H1 (cell line): Measurements from ENCODE around the gene SMYD3. TPM values are rescaled to one million over a fixed set of nuclear protein-coding genes. Genes with fewer than 3 reads are reported as not detected.

Experiments
- CTCF ChIA-PET: fragments of 300-600 bp; sonication (Branson Sonifier 250); formaldehyde crosslinking; loops from one replicate; lab custom pipeline; 2021; ENCODE audit not compliant: partially characterized antibody; lab: Charles Lee
- POLR2A ChIA-PET: fragments of 300-600 bp; sonication (Branson Sonifier 250); formaldehyde crosslinking; loops from one replicate; lab custom pipeline; 2021; ENCODE audit warnings: inconsistent platforms; ENCODE audit not compliant: partially characterized antibody; lab: Charles Lee
- DNase-seq, 2 experiments: peaks; one replicate each; pipeline versions ENCODE4 v3.0.0 to v3.0.0-alpha.2; 2010 to 2022; ENCODE audit warnings: low spot score in 2 of 2, low read depth in 1 of 2, mixed read lengths in 1 of 2
- FAIRE-seq: peaks from 2 replicates; lab custom pipeline; 2011; peaks lifted over from hg19 to GRCh38; lab: Jason Lieb, UNC
- H2AFZ ChIP-seq: 2 replicates; pipeline ENCODE4 v1.8.1; 2012; ENCODE audit warnings: low read length, inconsistent platforms
- H2AK5ac ChIP-seq: 2 replicates; pipeline ENCODE4 v1.6.1; 2013; ENCODE audit warnings: low read depth, low read length
- H2BK120ac ChIP-seq: replicated peaks from 2 replicates; pipeline ENCODE3; 2013; ENCODE audit warnings: low read depth, low read length, inconsistent platforms
- H2BK12ac ChIP-seq: 2 replicates; pipeline ENCODE4 v1.6.1; 2013; ENCODE audit warnings: low read depth, low read length
- H2BK15ac ChIP-seq: 2 replicates; pipeline ENCODE4 v1.6.1; 2013; ENCODE audit warnings: low read length
- H2BK20ac ChIP-seq: 2 replicates; pipeline ENCODE4 v1.6.1; 2013; ENCODE audit warnings: low read length
- H2BK5ac ChIP-seq: 2 replicates; pipeline ENCODE4 v1.6.1; 2013; ENCODE audit warnings: low read depth, low read length
- H3K14ac ChIP-seq: 2 replicates; pipeline ENCODE4 v1.6.1; 2013; ENCODE audit warnings: inconsistent platforms; ENCODE audit not compliant: insufficient read length
- H3K18ac ChIP-seq: 2 replicates; pipeline ENCODE4 v1.6.1; 2013; ENCODE audit warnings: low read length; ENCODE audit errors: extremely low read depth
- H3K23ac ChIP-seq: 2 replicates; pipeline ENCODE4 v1.6.1; 2013; ENCODE audit warnings: inconsistent platforms; ENCODE audit not compliant: insufficient read length
- H3K23me2 ChIP-seq: 2 replicates; pipeline ENCODE4 v1.6.1; 2013; ENCODE audit warnings: low read depth, low read length
- H3K27ac ChIP-seq: 2 replicates; pipeline ENCODE4 v1.6.1; 2011; ENCODE audit warnings: low read depth, low read length, inconsistent platforms
- H3K27me3 ChIP-seq, 4 experiments: replicated peaks in 1 of 4; 1 replicate in 1 of 4; 2 replicates in 3 of 4; pipeline versions ENCODE4 v1.6.1 to v1.8.1; 2011 to 2013; ENCODE audit warnings: low read length in 3 of 4, mild to moderate bottlenecking in 3 of 4, inconsistent platforms in 2 of 4, mixed read lengths in 2 of 4, moderate library complexity in 1 of 4; ENCODE audit not compliant: control insufficient read depth in 3 of 4, insufficient read depth in 3 of 4; ENCODE audit errors: extremely low read depth in 1 of 4
- H3K36me3 ChIP-seq, 4 experiments: 2 replicates each; pipeline versions ENCODE4 v1.6.1 to v1.8.1; 2011 to 2013; ENCODE audit warnings: mild to moderate bottlenecking in 4 of 4, low read length in 3 of 4, moderate library complexity in 2 of 4, control low read depth in 1 of 4, inconsistent platforms in 1 of 4; ENCODE audit not compliant: insufficient read depth in 4 of 4, control insufficient read depth in 2 of 4
- H3K4ac ChIP-seq: replicated peaks from 2 replicates; pipeline ENCODE3; 2013; ENCODE audit warnings: low read length, low read depth, mixed read lengths, inconsistent platforms; ENCODE audit not compliant: insufficient read length
- H3K4me1 ChIP-seq, 4 experiments: replicated peaks in 1 of 4; 1 replicate in 1 of 4; 2 replicates in 3 of 4; pipeline versions ENCODE4 v1.6.1 to v1.8.1; 2011 to 2013; ENCODE audit warnings: low read length in 3 of 4, inconsistent platforms in 2 of 4, mixed read lengths in 1 of 4; ENCODE audit not compliant: insufficient read depth in 4 of 4, control insufficient read depth in 3 of 4
- H3K4me2 ChIP-seq, 2 experiments: 2 replicates each; pipeline versions ENCODE4 v1.6.1 to v1.8.1; 2011 to 2013; ENCODE audit warnings: low read depth in 2 of 2, low read length in 2 of 2, control low read depth in 1 of 2, inconsistent platforms in 1 of 2, mild to moderate bottlenecking in 1 of 2; ENCODE audit not compliant: insufficient read depth in 1 of 2
- H3K4me3 ChIP-seq, 4 experiments: fragments of 200-600, 300-600 bp in 1 of 4; sonication (generic), shearing (Covaris generic), sonication (Bioruptor Twin) in 1 of 4; 2 replicates each; pipeline versions ENCODE4 v1.5.1 to v1.8.1; 2011 to 2016; ENCODE audit warnings: low read length in 4 of 4, low read depth in 3 of 4, control low read depth in 2 of 4, inconsistent platforms in 2 of 4, mild to moderate bottlenecking in 2 of 4, mixed read lengths in 1 of 4, moderate library complexity in 1 of 4; ENCODE audit not compliant: insufficient read depth in 2 of 4; ENCODE audit errors: extremely low read depth in 1 of 4
- H3K56ac ChIP-seq: replicated peaks from 2 replicates; pipeline ENCODE3; 2013; ENCODE audit warnings: low read depth, mild to moderate bottlenecking, mixed read lengths, low read length, inconsistent platforms; ENCODE audit not compliant: insufficient read length
- H3K79me1 ChIP-seq: 2 replicates; pipeline ENCODE4 v1.6.1; 2013; ENCODE audit warnings: low read depth, low read length, control low read depth
- H3K79me2 ChIP-seq, 2 experiments: 2 replicates each; pipeline versions ENCODE4 v1.6.1 to v1.8.1; 2012 to 2013; ENCODE audit warnings: low read length in 2 of 2, mild to moderate bottlenecking in 2 of 2, inconsistent platforms in 1 of 2; ENCODE audit not compliant: insufficient read depth in 2 of 2, control insufficient read depth in 1 of 2
- H3K9ac ChIP-seq, 4 experiments: replicated peaks in 1 of 4; 1 replicate in 1 of 4; 2 replicates in 3 of 4; pipeline versions ENCODE4 v1.6.1 to v1.8.1; 2011 to 2013; ENCODE audit warnings: low read depth in 3 of 4, low read length in 3 of 4, control low read depth in 2 of 4, mild to moderate bottlenecking in 2 of 4, moderate library complexity in 2 of 4, inconsistent platforms in 1 of 4; ENCODE audit errors: extremely low read depth in 1 of 4
- H3K9me3 ChIP-seq, 2 experiments: 2 replicates each; pipeline versions ENCODE4 v1.6.1 to v1.8.1; 2012 to 2013; ENCODE audit warnings: mild to moderate bottlenecking in 2 of 2, moderate library complexity in 2 of 2, control low read depth in 1 of 2, inconsistent platforms in 1 of 2, low read depth in 1 of 2, low read length in 1 of 2, mixed read lengths in 1 of 2; ENCODE audit not compliant: insufficient read depth in 2 of 2
- H4K20me1 ChIP-seq, 2 experiments: replicated peaks in 1 of 2; 2 replicates each; pipeline versions ENCODE3 to v1.8.1; 2011 to 2013; ENCODE audit warnings: inconsistent platforms in 2 of 2, low read length in 2 of 2, mild to moderate bottlenecking in 1 of 2; ENCODE audit not compliant: insufficient read depth in 2 of 2, control insufficient read depth in 1 of 2
- H4K5ac ChIP-seq: 2 replicates; pipeline ENCODE4 v1.6.1; 2013; ENCODE audit warnings: low read length, low read depth, mixed read lengths, inconsistent platforms; ENCODE audit not compliant: insufficient read length
- H4K8ac ChIP-seq: 2 replicates; pipeline ENCODE4 v1.8.0; 2013; ENCODE audit warnings: mild to moderate bottlenecking, moderate library complexity, low read length, inconsistent platforms; ENCODE audit not compliant: insufficient read depth; ENCODE audit errors: extremely low read depth
- H4K91ac ChIP-seq: replicated peaks from 2 replicates; pipeline ENCODE3; 2013; ENCODE audit warnings: low read length, mixed read lengths, inconsistent platforms; ENCODE audit not compliant: insufficient read length
- POLR2A ChIP-seq, 2 experiments: IDR thresholded peaks; 1 replicate in 1 of 2; 2 replicates in 1 of 2; pipeline ENCODE4 v1.6.1; 2011; ENCODE audit warnings: low read depth in 2 of 2, low read length in 2 of 2, mild to moderate bottlenecking in 2 of 2; ENCODE audit errors: control extremely low read depth in 1 of 2
- RBBP5 ChIP-seq: IDR thresholded peaks from 2 replicates; pipeline ENCODE4 v1.7.1; 2012; ENCODE audit warnings: low read depth, mild to moderate bottlenecking, inconsistent platforms, low read length, moderate library complexity, borderline replicate concordance
- WGBS, 2 experiments: shearing (Covaris generic) in 1 of 2; methylation state at CpG; one replicate each; pipeline versions ENCODE4 v1.1.6 to v1.1.7; 2013 to 2015; ENCODE audit warnings: low lambda C conversion rate in 2 of 2, mixed read lengths in 2 of 2, inconsistent platforms in 1 of 2, low coverage in 1 of 2, missing lambda C conversion rate in 1 of 2; ENCODE audit not compliant: insufficient replicate concordance in 2 of 2, insufficient coverage in 1 of 2, insufficient read length in 1 of 2; ENCODE audit errors: extremely low coverage in 1 of 2, missing lambda C conversion rate in 1 of 2; 5-methylcytosine and 5-hydroxymethylcytosine counted together
- polyA plus RNA-seq, 7 experiments: library from polyadenylated mRNA; depleted of rRNA in 3 of 7; stranded (reverse) in 5 of 7; unstranded in 2 of 7; fragments of >200 nt in 5 of 7; fragments of 200-250 nt in 2 of 7; gene quantifications; 1 replicate in 5 of 7; 2 replicates in 1 of 7; 4 replicates in 1 of 7; pipeline versions ENCODE4 v1.2.1 to v1.2.3, GENCODE V29; 2011 to 2013; ENCODE audit warnings: missing spikeins in 2 of 7, mixed read lengths in 2 of 7
- total RNA-seq: library from RNA; stranded (reverse); fragmentation: NEBNext Ultra II Directional; extraction: Animal tissue kit (Norgen Biotek cat#: 25700); gene quantifications from 2 replicates; pipeline ENCODE4 v1.2.1, GENCODE V29; 2021

The SMYD3 gene
- total and polyA plus RNA-seq, 2 of the 8 experiments (the other 6 are each of a cell fraction or from before 2014, with no cell fraction given): 17.3 to 25.4 TPM

DNA sequence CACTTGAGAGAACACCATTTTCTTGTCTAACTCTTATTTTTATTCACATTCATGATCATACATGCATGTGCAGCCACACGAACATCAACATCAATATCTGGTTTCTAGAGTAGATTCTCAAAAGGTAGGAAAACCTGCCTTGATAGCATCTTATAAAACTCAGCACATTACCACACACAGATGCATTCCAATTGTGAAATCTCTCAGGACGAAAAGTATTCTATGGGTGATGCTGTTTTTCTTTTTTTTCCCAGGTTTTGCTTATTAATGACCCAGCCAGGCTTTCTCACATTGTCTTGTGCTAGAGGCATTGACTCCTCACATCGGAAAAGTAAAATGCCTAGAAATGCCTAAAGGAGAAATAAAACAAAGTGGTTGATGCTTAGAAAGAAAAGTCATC is 789.5 kb downstream of the SMYD3 start:
- H3K9ac ChIP-seq: no peak overlapping the region
- H3K14ac ChIP-seq: no peak overlapping the region
- FAIRE-seq (no peak), DNase-seq (no peak)
- no peak overlapping the region for H2BK12ac ChIP-seq
- H3K23ac ChIP-seq: no peak overlapping the region
- H3K79me2 ChIP-seq: no peaks in the 10 kb centered on the region
- H2BK20ac ChIP-seq: no peak overlapping the region
- H3K56ac ChIP-seq: no peak overlapping the region
- H4K20me1 ChIP-seq: no peaks in the 10 kb centered on the region
- H3K23me2 ChIP-seq: no peaks in the 10 kb centered on the region
- H2BK120ac ChIP-seq: no peak overlapping the region
- TF ChIP-seq RBBP5 (no peak), POLR2A (IDR thresholded peaks at IDR 0.05; ENCODE audit: control extremely low read depth in 1 of 2, low read depth in 2 of 2, low read length in 2 of 2) (no peak)
- no peaks in the 10 kb centered on the region for H3K27me3 ChIP-seq
- no peak overlapping the region for H2AK5ac ChIP-seq
- no peak overlapping the region for H4K91ac ChIP-seq
- no peak overlapping the region for H4K5ac ChIP-seq
- no peaks in the 10 kb centered on the region; the same call in 1 of the 2 replicates for H3K79me1 ChIP-seq
- H4K8ac ChIP-seq: no peak overlapping the region
- H3K4ac ChIP-seq: no peak overlapping the region
- 82% methylated on average over 3 of the region's 3 CpGs; no CpG with 5 or more reads in 1 of the 2 experiments for WGBS, 2 experiments
- no peak overlapping the region for H2BK5ac ChIP-seq
- H3K36me3 ChIP-seq: no peaks in the 10 kb centered on the region
- H2AFZ ChIP-seq: no peak overlapping the region
- no peak overlapping the region for H3K4me2 ChIP-seq
- no peak overlapping the region for H3K18ac ChIP-seq
- no peak overlapping the region for H3K4me3 ChIP-seq
- H3K27ac ChIP-seq: no peak overlapping the region
- H3K9me3 ChIP-seq: no peaks in the 10 kb centered on the region
- no peak overlapping the region for H2BK15ac ChIP-seq
- H3K4me1 ChIP-seq: no peaks in the 10 kb centered on the region
- CTCF ChIA-PET: no interaction called here
- POLR2A ChIA-PET: no interaction called here
